Endodermal cell (in vitro differentiated cells): Measurements from ENCODE around the gene PRIM1. TPM values are rescaled to one million over a fixed set of nuclear protein-coding genes. Genes with fewer than 3 reads are reported as not detected.
A peak's percentile ranks its signal among the peaks of the same experiment; 100 is the strongest.

Experiments
- DNase-seq: peaks from one replicate; pipeline ENCODE4 v3.0.0-alpha.2; 2017
- H3K27ac ChIP-seq: 2 replicates; pipeline ENCODE4 v1.5.1; 2013; ENCODE audit warnings: mild to moderate bottlenecking, low read depth, low read length, moderate library complexity
- H3K27me3 ChIP-seq: 2 replicates; pipeline ENCODE4 v1.6.1; 2013; ENCODE audit warnings: mild to moderate bottlenecking, low read length, moderate library complexity; ENCODE audit not compliant: insufficient read depth, control insufficient read depth, poor library complexity, severe bottlenecking
- H3K36me3 ChIP-seq: 2 replicates; pipeline ENCODE4 v1.7.0; 2013; ENCODE audit warnings: mild to moderate bottlenecking, low read length, moderate library complexity; ENCODE audit not compliant: control insufficient read depth, insufficient read depth
- H3K4me1 ChIP-seq: one replicate; pipeline ENCODE4 v1.7.0; 2013; ENCODE audit warnings: low read length; ENCODE audit not compliant: control insufficient read depth, insufficient read depth
- H3K4me3 ChIP-seq: 2 replicates; pipeline ENCODE4 v1.5.1; 2013; ENCODE audit warnings: mild to moderate bottlenecking, low read length, moderate library complexity
- H3K9ac ChIP-seq: 2 replicates; pipeline ENCODE4 v1.6.1; 2013; ENCODE audit warnings: mild to moderate bottlenecking, low read length, moderate library complexity; ENCODE audit not compliant: poor library complexity, severe bottlenecking; ENCODE audit errors: extremely low read depth
- H3K9me3 ChIP-seq: 2 replicates; pipeline ENCODE4 v1.6.1; 2013; ENCODE audit warnings: mild to moderate bottlenecking, low read length, moderate library complexity; ENCODE audit not compliant: control insufficient read depth
- H3K27ac Mint-ChIP-seq: 2 replicates; pipeline ENCODE4 v1.8.0; 2020; ENCODE audit warnings: mixed read lengths
- H3K27me3 Mint-ChIP-seq: 2 replicates; pipeline ENCODE4 v1.8.0; 2021; ENCODE audit warnings: mild to moderate bottlenecking, mixed read lengths; ENCODE audit not compliant: insufficient read depth
- H3K36me3 Mint-ChIP-seq: 2 replicates; pipeline ENCODE4 v1.8.0; 2020; ENCODE audit warnings: low read depth, mixed read lengths
- H3K4me1 Mint-ChIP-seq: 2 replicates; pipeline ENCODE4 v1.8.0; 2020; ENCODE audit warnings: mixed read lengths
- H3K4me3 Mint-ChIP-seq: 2 replicates; pipeline ENCODE4 v1.8.0; 2020; ENCODE audit warnings: mild to moderate bottlenecking, moderate library complexity, mixed read lengths
- H3K9me3 Mint-ChIP-seq: 2 replicates; pipeline ENCODE4 v1.8.0; 2020; ENCODE audit warnings: mild to moderate bottlenecking, mixed read lengths
- WGBS, 2 experiments: methylation state at CpG; one replicate each; pipeline versions ENCODE4 v1.1.5 to v1.1.7; 2013; ENCODE audit warnings: missing lambda C conversion rate in 2 of 2, mixed read lengths in 1 of 2; ENCODE audit not compliant: insufficient coverage in 1 of 2, insufficient read length in 1 of 2; 5-methylcytosine and 5-hydroxymethylcytosine counted together
- total RNA-seq, 2 donors: library from RNA; stranded (reverse); fragmentation: NEBNext Ultra II Directional in 1 of 2; extraction: Animal tissue kit (Norgen Biotek cat#: 25700) in 1 of 2; gene quantifications; 2 replicates in 1 of 2; 3 replicates in 1 of 2; pipeline ENCODE4 v1.2.1, GENCODE V29; 2021
- TF ChIP-seq, protein P1 (sequence below): fragments of 200-600 bp; sonication (generic); conservative IDR thresholded peaks from 2 replicates; pipeline ENCODE4 v1.5.0; 2021; ENCODE audit warnings: antibody characterized with exemption, mild to moderate bottlenecking

Gene PRIM1
- total RNA-seq, 2 donors from 2014 or later, result 34.8 to 44.2 TPM

DNA sequence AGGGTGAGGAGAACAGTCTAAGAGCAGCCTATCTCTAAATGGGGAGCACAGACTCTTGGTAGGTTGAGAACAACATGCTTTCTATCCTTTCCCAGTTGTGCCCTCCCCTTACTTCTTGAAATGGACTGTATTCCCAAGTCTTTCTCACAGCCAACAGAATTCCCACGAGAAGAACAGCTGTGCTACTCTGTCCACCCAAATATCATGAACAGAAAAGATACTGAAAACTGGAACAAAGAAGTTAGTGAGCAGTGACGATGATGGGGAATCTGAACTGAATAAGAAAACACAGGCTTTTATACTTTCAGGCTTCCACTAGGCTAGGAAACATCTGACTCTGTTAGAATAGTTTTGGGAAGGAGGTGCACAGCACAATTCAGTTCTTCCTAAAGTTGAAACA, 30.4 kb downstream of the PRIM1 start:
- no peak for DNase-seq
- Mint-ChIP-seq H3K4me1 (peaks cover 52% of the 10 kb centered on the region), H3K4me3 (peak overlapping the region; percentile 100), H3K9me3 (no peaks in the 10 kb centered on the region), H3K27ac (peak overlapping the region; percentile 83), H3K27me3 (no peaks in the 10 kb centered on the region), H3K36me3 (peaks cover 51% of the 10 kb centered on the region)
- Histone ChIP-seq H3K9ac (no peak overlapping the region), H3K9me3 (no peaks in the 10 kb centered on the region), H3K36me3 (peaks cover 54% of the 10 kb centered on the region), H3K27me3 (no peaks in the 10 kb centered on the region), H3K27ac (no peak overlapping the region), H3K4me1 (peaks cover 3% of the 10 kb centered on the region), H3K4me3 (peak overlapping the region; percentile 99)
- 88 to 90% methylated on average over 1 to 2 of the region's 2 CpGs for WGBS, 2 experiments
- TF ChIP-seq, protein P1, sequence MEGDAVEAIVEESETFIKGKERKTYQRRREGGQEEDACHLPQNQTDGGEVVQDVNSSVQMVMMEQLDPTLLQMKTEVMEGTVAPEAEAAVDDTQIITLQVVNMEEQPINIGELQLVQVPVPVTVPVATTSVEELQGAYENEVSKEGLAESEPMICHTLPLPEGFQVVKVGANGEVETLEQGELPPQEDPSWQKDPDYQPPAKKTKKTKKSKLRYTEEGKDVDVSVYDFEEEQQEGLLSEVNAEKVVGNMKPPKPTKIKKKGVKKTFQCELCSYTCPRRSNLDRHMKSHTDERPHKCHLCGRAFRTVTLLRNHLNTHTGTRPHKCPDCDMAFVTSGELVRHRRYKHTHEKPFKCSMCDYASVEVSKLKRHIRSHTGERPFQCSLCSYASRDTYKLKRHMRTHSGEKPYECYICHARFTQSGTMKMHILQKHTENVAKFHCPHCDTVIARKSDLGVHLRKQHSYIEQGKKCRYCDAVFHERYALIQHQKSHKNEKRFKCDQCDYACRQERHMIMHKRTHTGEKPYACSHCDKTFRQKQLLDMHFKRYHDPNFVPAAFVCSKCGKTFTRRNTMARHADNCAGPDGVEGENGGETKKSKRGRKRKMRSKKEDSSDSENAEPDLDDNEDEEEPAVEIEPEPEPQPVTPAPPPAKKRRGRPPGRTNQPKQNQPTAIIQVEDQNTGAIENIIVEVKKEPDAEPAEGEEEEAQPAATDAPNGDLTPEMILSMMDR, result no peak

DNA sequence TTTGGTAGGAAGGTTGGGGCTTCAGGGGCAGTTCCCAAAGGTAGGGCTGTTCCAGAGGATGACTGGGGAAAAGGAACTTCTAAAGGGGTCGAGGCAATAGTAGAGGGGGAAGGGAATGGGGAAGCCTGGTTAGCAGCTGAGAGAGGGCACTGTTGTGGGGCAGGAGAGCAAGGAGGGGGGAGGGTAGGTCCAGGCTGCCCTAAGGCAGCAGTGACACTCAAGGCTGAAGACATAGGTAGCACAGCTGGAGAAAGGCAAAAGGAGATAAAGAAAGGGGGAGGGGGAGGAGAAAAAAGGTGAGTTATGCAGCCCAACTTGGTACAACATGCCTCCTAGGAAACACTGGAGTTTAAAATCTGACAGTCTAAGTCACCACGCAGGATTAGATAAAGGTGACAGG, 30.9 kb downstream of the PRIM1 start:
- H3K27me3 ChIP-seq, result no peaks in the 10 kb centered on the region
- no peaks in the 10 kb centered on the region for H3K9me3 ChIP-seq
- peaks cover 3% of the 10 kb centered on the region for H3K4me1 ChIP-seq
- H3K36me3 ChIP-seq, result peaks cover 59% of the 10 kb centered on the region
- H3K27ac ChIP-seq, result no peak overlapping the region
- peak overlapping the region; percentile 83 for H3K27ac Mint-ChIP-seq
- no peak for DNase-seq
- H3K9me3 Mint-ChIP-seq, result no peaks in the 10 kb centered on the region
- H3K4me1 Mint-ChIP-seq, result peaks cover 55% of the 10 kb centered on the region
- WGBS, 2 experiments, result 33 to 76% methylated on average over 1 to 2 of the region's 2 CpGs
- peak overlapping the region; percentile 99 for H3K4me3 ChIP-seq
- TF ChIP-seq, protein P1, result no peak
- peak overlapping the region; percentile 100 for H3K4me3 Mint-ChIP-seq
- H3K36me3 Mint-ChIP-seq, result peaks cover 53% of the 10 kb centered on the region
- no peaks in the 10 kb centered on the region for H3K27me3 Mint-ChIP-seq
- H3K9ac ChIP-seq, result no peak overlapping the region

DNA sequence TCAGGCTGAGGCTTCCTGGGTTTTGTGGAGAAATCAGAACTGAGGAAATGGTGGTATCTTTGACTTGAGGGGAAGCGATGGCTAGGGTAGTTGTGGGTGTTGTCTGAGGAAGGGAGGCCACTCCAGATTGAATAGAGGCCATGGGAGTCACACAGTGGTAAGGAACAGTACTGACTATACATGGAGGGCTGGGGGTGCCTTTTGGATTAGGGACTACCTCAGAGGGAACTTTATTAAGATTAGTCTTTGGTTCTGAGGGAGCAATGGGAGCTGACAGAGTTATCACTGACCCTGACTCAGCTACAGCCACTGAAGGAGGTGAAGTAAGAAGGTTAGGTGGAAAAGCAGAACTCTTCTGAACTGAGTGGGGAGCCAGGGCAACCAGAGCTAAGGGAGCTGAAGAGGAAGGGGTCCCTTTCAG, 31.4 kb downstream of the PRIM1 start:
- Histone ChIP-seq H3K9ac (no peak overlapping the region), H3K36me3 (peaks cover 63% of the 10 kb centered on the region), H3K27me3 (no peaks in the 10 kb centered on the region), H3K9me3 (no peaks in the 10 kb centered on the region), H3K4me1 (peaks cover 3% of the 10 kb centered on the region), H3K4me3 (peak overlapping the region; percentile 99), H3K27ac (no peak overlapping the region)
- Mint-ChIP-seq H3K27ac (peak overlapping the region; percentile 83), H3K4me3 (peak overlapping the region; percentile 100), H3K9me3 (no peaks in the 10 kb centered on the region), H3K27me3 (no peaks in the 10 kb centered on the region), H3K4me1 (peaks cover 57% of the 10 kb centered on the region), H3K36me3 (peaks cover 58% of the 10 kb centered on the region)
- WGBS, 2 experiments, result 95 to 100% methylated on average over 1 of the region's 1 CpG
- TF ChIP-seq, protein P1, result no peak
- no peak for DNase-seq
